ENCODE data around the gene UBL5. TPM values are rescaled to one million over a fixed set of nuclear protein-coding genes. Genes with fewer than 3 reads are reported as not detected.

UBL5 gene
- polyA plus RNA-seq, 4 donors = 255 to 326 (median 294) TPM

- no peak for DNase-seq (ENCODE audit: low read depth in 4 of 4, low spot score in 3 of 4)
Observed at GRCh38 chr19:9877780-9878510, 50.2 kb downstream of the UBL5 start.

DNA sequence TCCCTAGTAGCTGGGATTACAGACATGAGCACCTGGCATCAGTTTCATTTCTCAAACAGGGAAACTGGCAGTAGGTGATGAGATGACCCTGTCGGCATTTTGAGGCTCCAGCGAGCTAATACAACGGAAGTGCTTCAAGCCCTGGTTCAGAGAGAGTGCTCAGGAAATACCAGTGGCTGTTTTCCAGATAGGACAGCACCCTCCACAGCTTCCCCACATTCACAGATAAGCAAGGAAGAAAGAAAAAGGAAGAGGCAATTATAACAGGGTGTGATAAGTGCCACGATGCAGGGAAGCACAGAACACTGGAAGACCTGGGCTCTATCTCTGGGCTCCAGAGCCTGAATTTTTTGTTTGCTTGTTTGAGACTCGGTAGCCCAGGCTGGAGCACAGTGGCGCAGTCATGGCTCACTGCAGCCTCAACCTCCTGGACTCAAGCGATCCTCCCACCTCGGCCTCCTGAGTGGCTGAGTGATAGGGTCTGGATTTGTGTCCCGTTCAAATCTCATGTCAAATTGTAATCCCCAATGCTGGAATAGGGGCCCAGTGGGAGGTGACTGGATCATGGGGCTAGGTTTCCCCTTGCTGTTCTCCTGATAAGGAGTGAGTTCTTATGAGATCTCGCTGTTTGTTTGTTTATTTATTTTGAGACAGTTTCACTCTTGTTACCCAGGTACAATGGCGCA, 50.9 kb downstream of the UBL5 start:
- no peak for DNase-seq (ENCODE audit: low read depth in 4 of 4, low spot score in 3 of 4)

Other genes starting within 250 kb of the UBL5 start
- gene ZNF121, start 243.4 kb upstream of the UBL5 start, polyA plus RNA-seq (ENCODE audit: insufficient read length in 4 of 4) = 10 to 100 TPM; 14.4 to 16.0 (median 15.6) TPM
- 10 to 100 TPM; 52.6 to 63.7 (median 60.3) TPM for gene ZNF561, start 206.7 kb upstream of the UBL5 start, polyA plus RNA-seq (ENCODE audit: insufficient read length in 4 of 4)
- gene ZNF562, start 152.8 kb upstream of the UBL5 start, polyA plus RNA-seq (ENCODE audit: insufficient read length in 4 of 4) = 10 to 100 TPM; 20.4 to 26.5 (median 24.0) TPM
- 10 to 100 TPM; 16.1 to 23.4 (median 17.8) TPM for gene ZNF846, start 59.2 kb upstream of the UBL5 start, polyA plus RNA-seq (ENCODE audit: insufficient read length in 4 of 4)
- gene FBXL12, start 8.8 kb upstream of the UBL5 start, polyA plus RNA-seq (ENCODE audit: insufficient read length in 4 of 4) = 10 to 100 TPM; 28.7 to 31.5 (median 29.3) TPM
- 10 to 100 TPM; 47.0 to 86.1 (median 55.3) TPM for gene PIN1, start 7.4 kb downstream of the UBL5 start, polyA plus RNA-seq (ENCODE audit: insufficient read length in 4 of 4)
- 10 to 100 TPM; 16.1 to 29.2 (median 18.0) TPM for gene OLFM2, start 108.6 kb downstream of the UBL5 start, polyA plus RNA-seq (ENCODE audit: insufficient read length in 4 of 4)
- gene COL5A3, start 182.6 kb downstream of the UBL5 start, polyA plus RNA-seq (ENCODE audit: insufficient read length in 4 of 4) = 1 to 10 TPM in 1 of 4 donors, under 1 TPM in 3; 0.73 to 3.1 (median 0.85) TPM
- under 1 TPM in 1 of 4 donors, not detected in 3; 0.10 TPM for gene RDH8, start 185.6 kb downstream of the UBL5 start, polyA plus RNA-seq (ENCODE audit: insufficient read length in 4 of 4)

Data from right renal pelvis (tissue), 4 donors.